Epithelial cell of esophagus (primary cell): ENCODE data around the gene TNRC18.
"Not testable (repeated sequence)": the region's sequence is repeated elsewhere in the genome, so short reads cannot be mapped to it uniquely, and the experiment has no call there.

ENCODE experiments used
- DNase-seq: peaks from one replicate; pipeline ENCODE4 v3.0.0; 2010; ENCODE audit warnings: low read depth
- H3K4me3 ChIP-seq: 2 replicates; pipeline ENCODE4 v1.5.1; 2011; ENCODE audit warnings: mild to moderate bottlenecking, low read length, control low read depth
- TF ChIP-seq, protein P1 (sequence below): IDR thresholded peaks from 2 replicates; pipeline ENCODE4 v1.5.1; 2011; ENCODE audit warnings: low read depth, mild to moderate bottlenecking, low read length, control low read depth, inconsistent platforms; ENCODE audit not compliant: insufficient read depth; ENCODE audit errors: missing control alignments

TNRC18 gene

GRCh38 chr7:5284304-5285281, 139.0 kb downstream of the TNRC18 start:
- peak; percentile 47 for DNase-seq
- H3K4me3 ChIP-seq, result no peak overlapping the region
- TF ChIP-seq, protein P1, sequence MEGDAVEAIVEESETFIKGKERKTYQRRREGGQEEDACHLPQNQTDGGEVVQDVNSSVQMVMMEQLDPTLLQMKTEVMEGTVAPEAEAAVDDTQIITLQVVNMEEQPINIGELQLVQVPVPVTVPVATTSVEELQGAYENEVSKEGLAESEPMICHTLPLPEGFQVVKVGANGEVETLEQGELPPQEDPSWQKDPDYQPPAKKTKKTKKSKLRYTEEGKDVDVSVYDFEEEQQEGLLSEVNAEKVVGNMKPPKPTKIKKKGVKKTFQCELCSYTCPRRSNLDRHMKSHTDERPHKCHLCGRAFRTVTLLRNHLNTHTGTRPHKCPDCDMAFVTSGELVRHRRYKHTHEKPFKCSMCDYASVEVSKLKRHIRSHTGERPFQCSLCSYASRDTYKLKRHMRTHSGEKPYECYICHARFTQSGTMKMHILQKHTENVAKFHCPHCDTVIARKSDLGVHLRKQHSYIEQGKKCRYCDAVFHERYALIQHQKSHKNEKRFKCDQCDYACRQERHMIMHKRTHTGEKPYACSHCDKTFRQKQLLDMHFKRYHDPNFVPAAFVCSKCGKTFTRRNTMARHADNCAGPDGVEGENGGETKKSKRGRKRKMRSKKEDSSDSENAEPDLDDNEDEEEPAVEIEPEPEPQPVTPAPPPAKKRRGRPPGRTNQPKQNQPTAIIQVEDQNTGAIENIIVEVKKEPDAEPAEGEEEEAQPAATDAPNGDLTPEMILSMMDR, result peak; percentile 27

DNA sequence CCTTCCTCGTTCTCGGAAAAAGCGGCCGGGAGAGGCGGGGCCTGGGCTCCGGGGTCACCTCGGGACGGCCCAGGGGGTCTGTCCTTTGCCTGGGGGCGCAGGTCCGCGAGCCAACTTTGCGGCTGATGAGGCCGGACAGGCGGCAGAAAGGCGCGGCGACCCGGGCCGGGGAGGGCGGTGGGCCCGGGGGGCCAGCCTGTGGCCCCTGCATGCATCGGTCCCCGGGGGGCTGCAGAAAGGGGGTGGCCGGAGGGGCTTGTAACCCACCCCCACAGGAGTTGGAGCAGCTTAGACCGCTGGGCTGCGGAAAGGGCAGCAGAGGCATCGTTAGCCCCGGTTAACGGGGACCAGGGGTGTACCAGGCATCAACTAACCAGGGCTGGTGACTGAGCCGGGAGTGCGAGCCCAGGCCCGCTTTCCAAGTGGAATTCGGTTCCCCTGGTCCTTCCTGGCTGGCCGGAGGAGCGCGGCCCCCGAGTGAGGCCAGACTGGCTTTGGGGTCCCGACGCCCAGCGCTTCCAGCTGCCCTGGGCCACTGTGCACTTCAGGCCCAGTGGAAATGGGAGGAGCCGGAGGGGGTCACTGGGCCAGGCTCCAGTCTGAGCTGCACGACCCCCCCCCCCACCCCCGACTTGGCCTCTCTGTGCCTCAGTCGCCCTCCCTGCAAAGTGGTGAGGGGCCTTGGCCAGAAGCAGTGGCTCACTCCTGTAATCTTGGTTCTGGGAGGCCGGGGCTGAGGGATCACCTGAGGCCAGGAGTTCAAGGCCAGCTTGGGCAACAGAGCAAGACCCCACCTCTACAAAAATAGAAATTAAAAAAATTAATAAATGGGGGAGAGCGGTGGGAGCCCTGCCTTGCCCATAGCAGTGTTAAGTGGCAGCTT, 140.0 kb downstream of the TNRC18 start:
- H3K4me3 ChIP-seq, result peak overlapping the region; percentile 20
- DNase-seq, result peak; percentile 27
- TF ChIP-seq, protein P1, result no peak

DNA sequence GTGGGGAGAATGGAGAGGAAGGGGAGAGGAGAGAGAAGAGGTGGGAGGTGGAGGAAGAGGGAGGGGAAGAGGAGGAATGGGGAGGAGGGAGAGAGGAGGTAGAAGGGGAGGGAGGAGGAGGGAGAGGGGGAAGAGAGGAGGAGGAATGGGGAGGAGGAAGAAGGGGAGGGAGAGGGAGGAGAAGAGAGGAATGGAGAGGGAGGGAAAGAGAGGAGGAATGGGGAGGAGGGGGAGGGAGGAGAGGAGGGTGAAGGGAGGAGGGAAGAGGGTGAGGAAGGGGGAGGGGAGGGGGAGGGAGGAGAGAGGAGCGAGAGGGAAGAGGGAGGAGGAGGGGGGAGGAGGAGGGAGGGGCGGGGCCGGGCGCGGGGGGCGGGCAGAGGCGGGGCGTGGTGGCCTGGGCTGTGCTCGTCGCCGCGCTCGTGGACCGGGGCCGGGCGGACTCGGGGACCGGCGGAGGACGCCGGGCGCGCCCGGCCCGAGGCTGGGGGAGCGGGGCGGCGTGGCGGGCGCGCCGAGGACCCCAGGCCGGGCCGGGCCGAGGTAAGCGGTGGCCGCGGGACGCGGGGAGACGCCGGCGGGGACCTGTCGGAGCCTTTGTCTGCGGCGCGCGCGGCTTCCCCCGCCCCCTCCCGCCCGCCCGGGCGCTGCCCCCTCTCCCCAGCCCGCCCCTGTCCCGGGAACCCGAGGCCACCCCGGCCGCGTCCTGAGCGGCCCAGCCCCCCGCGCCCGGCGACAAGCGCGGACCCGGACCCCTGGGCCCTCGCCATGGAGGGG, 140.9 kb downstream of the TNRC18 start, which contains the start of gene SLC29A4:
Gene SLC29A4, plus strand, starts transcription at position 401 of the 774 bp plus-strand sequence. CDS start 4,874 bp downstream, outside the sequence.
- TF ChIP-seq, protein P1, result no peak
- H3K4me3 ChIP-seq, result peak within 1 kb of the TSS; percentile 20
- peak; percentile 21 for DNase-seq

- DNase-seq, H3K4me3 ChIP-seq: not testable (repeated sequence)
Measured at GRCh38 chr7:5281598-5282500, 141.8 kb downstream of the TNRC18 start.

- no peak overlapping the region for H3K4me3 ChIP-seq
- DNase-seq, result no peak
- TF ChIP-seq, protein P1, result no peak
Measured at GRCh38 chr7:5279734-5280133, 143.9 kb downstream of the TNRC18 start.

- no peak overlapping the region for H3K4me3 ChIP-seq
- TF ChIP-seq, protein P1, result no peak
- DNase-seq, result no peak
Measured at GRCh38 chr7:5278766-5279165, 144.9 kb downstream of the TNRC18 start.
